ENCODE data around the gene GALP. TPM values are rescaled to one million over a fixed set of nuclear protein-coding genes. Genes with fewer than 3 reads are reported as not detected.

Gene GALP
- total and polyA plus RNA-seq, 2 experiments from 2014 or later: not detected

- Mint-ChIP-seq H3K9me3 (no peaks in the 10 kb centered on the region), H3K27ac (no peak overlapping the region), H3K27me3 (ENCODE audit: insufficient read depth, low read depth, poor library complexity) (peaks cover under 1% of the 10 kb centered on the region), H3K4me3 (no peak overlapping the region), H3K4me1 (peaks cover 6% of the 10 kb centered on the region), H3K36me3 (ENCODE audit: low read depth) (no peaks in the 10 kb centered on the region)
- Histone ChIP-seq H3K27ac (ENCODE audit: low read depth) (no peak overlapping the region), H3K4me2 (no peak overlapping the region), H3K4me3 (no peak overlapping the region), H3K27me3 (ENCODE audit: insufficient read depth) (peaks cover 5% of the 10 kb centered on the region), H3K9me2 (ENCODE audit: insufficient read depth) (no peaks in the 10 kb centered on the region), H2AFZ (no peak overlapping the region), H3K4me1 (ENCODE audit: insufficient read depth) (peaks cover 2% of the 10 kb centered on the region; the same call in 1 of the 2 replicates), H3F3A (replicated peaks; ENCODE audit: low read depth) (0 out of 2 replicates have a peak, but pooled peaks cover 4% of the 10 kb centered on the region), H3K36me3 (ENCODE audit: insufficient read depth) (no peaks in the 10 kb centered on the region), H3K79me2 (replicated peaks; ENCODE audit: insufficient read depth) (no peaks in the 10 kb centered on the region), H4K20me1 (replicated peaks; ENCODE audit: insufficient read depth) (no peaks in the 10 kb centered on the region)
- no peak for DNase-seq (ENCODE audit: low spot score)
- ATAC-seq: no peak
- no peak for TF ChIP-seq NANOG (IDR thresholded peaks at IDR 0.05; ENCODE audit: borderline replicate concordance)
- TF ChIP-seq ETS1 (IDR thresholded peaks at IDR 0.05): no peak
- no peak for TF ChIP-seq POLR2AphosphoS5 (IDR thresholded peaks at IDR 0.05; ENCODE audit: low read depth)
- no peak for TF ChIP-seq CTCF (conservative IDR thresholded peaks at IDR 0.05; ENCODE audit: low read depth in 2 of 2)
- TF ChIP-seq STAT1 (IDR thresholded peaks at IDR 0.05; ENCODE audit: unreplicated experiment): no peak
- TF ChIP-seq ZNF331 (CRISPR knock-in tag; IDR thresholded peaks at IDR 0.05; ENCODE audit: low read depth): no peak
- no peak for TF ChIP-seq CREB1 (CRISPR knock-in tag; IDR thresholded peaks at IDR 0.05; ENCODE audit: low read depth)
- no peak for TF ChIP-seq ZNF462 (CRISPR knock-in tag; IDR thresholded peaks at IDR 0.05)
- TF ChIP-seq EZH2phosphoT487 (IDR thresholded peaks at IDR 0.05; ENCODE audit: unreplicated experiment): no peak
- no peak for TF ChIP-seq ZNF114 (CRISPR knock-in tag; IDR thresholded peaks at IDR 0.05)
- TF ChIP-seq, protein P1, sequence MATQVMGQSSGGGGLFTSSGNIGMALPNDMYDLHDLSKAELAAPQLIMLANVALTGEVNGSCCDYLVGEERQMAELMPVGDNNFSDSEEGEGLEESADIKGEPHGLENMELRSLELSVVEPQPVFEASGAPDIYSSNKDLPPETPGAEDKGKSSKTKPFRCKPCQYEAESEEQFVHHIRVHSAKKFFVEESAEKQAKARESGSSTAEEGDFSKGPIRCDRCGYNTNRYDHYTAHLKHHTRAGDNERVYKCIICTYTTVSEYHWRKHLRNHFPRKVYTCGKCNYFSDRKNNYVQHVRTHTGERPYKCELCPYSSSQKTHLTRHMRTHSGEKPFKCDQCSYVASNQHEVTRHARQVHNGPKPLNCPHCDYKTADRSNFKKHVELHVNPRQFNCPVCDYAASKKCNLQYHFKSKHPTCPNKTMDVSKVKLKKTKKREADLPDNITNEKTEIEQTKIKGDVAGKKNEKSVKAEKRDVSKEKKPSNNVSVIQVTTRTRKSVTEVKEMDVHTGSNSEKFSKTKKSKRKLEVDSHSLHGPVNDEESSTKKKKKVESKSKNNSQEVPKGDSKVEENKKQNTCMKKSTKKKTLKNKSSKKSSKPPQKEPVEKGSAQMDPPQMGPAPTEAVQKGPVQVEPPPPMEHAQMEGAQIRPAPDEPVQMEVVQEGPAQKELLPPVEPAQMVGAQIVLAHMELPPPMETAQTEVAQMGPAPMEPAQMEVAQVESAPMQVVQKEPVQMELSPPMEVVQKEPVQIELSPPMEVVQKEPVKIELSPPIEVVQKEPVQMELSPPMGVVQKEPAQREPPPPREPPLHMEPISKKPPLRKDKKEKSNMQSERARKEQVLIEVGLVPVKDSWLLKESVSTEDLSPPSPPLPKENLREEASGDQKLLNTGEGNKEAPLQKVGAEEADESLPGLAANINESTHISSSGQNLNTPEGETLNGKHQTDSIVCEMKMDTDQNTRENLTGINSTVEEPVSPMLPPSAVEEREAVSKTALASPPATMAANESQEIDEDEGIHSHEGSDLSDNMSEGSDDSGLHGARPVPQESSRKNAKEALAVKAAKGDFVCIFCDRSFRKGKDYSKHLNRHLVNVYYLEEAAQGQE (IDR thresholded peaks at IDR 0.05; ENCODE audit: unreplicated experiment): no peak
- no peak for TF ChIP-seq JUNB (IDR thresholded peaks at IDR 0.05; ENCODE audit: unreplicated experiment)
- TF ChIP-seq EZH2 (IDR thresholded peaks at IDR 0.05; ENCODE audit: low read depth, unreplicated experiment): no peak
Measured at GRCh38 chr19:56221851-56222250, 46.0 kb downstream of the GALP start.
